Measurements from ENCODE around the gene DNM2.

Gene DNM2

GRCh38 chr19:10774893-10775292 lies 57.0 kb downstream of the DNM2 start:
- Histone ChIP-seq H3K27ac (no peak overlapping the region), H3K9me3 (no peaks in the 10 kb centered on the region), H3K4me3 (no peak overlapping the region), H3K36me3 (peaks cover 52 to 76% (median 57%) of the 10 kb centered on the region in 3 donors), H3K27me3 (no peaks in the 10 kb centered on the region), H3K4me1 (peaks cover 0 to 3% (median 1%) of the 10 kb centered on the region in 4 donors)
- DNase-seq: no peak
- intact Hi-C loops (cut with DNase I; ENCODE audit: low total_unique reads): no loop called here
- TF ChIP-seq CTCF (IDR thresholded peaks at IDR 0.05): no peak

GRCh38 chr19:10776900-10777650 lies 59.2 kb downstream of the DNM2 start:
- TF ChIP-seq CTCF (IDR thresholded peaks at IDR 0.05): no peak
- Histone ChIP-seq H3K36me3 (peaks cover 72 to 98% (median 76%) of the 10 kb centered on the region in 3 donors), H3K4me3 (no peak overlapping the region), H3K27me3 (no peaks in the 10 kb centered on the region), H3K9me3 (no peaks in the 10 kb centered on the region), H3K27ac (no peak overlapping the region), H3K4me1 (no peaks in the 10 kb centered on the region)
- intact Hi-C loops (cut with DNase I; ENCODE audit: low total_unique reads): no loop called here
- DNase-seq: no peak

- DNase-seq: peak; percentile 75 to 77
- TF ChIP-seq CTCF (IDR thresholded peaks at IDR 0.05): no peak
- intact Hi-C loops (cut with DNase I; ENCODE audit: low total_unique reads): no loop called here
- no peaks in the 10 kb centered on the region for H3K9me3 ChIP-seq
- no peak overlapping the region for H3K4me3 ChIP-seq
- H3K36me3 ChIP-seq: peaks cover 73 to 99% (median 82%) of the 10 kb centered on the region in 3 donors
- no peaks in the 10 kb centered on the region for H3K27me3 ChIP-seq
- H3K27ac ChIP-seq: no peak overlapping the region
- no peaks in the 10 kb centered on the region for H3K4me1 ChIP-seq
Observed at GRCh38 chr19:10780368-10780767, 62.5 kb downstream of the DNM2 start.

GRCh38 chr19:10782795-10783194 lies 64.9 kb downstream of the DNM2 start:
- intact Hi-C loops (cut with DNase I; ENCODE audit: low total_unique reads): no loop called here
- no peaks in the 10 kb centered on the region for H3K9me3 ChIP-seq
- no peaks in the 10 kb centered on the region for H3K27me3 ChIP-seq
- peaks cover 75 to 99% (median 82%) of the 10 kb centered on the region in 3 donors for H3K36me3 ChIP-seq
- no peak overlapping the region for H3K27ac ChIP-seq
- no peaks in the 10 kb centered on the region for H3K4me1 ChIP-seq
- TF ChIP-seq CTCF (IDR thresholded peaks at IDR 0.05): no peak
- DNase-seq: peak in 1 of 2 donors; percentile 38
- no peak overlapping the region for H3K4me3 ChIP-seq

- H3K4me1 ChIP-seq: no peaks in the 10 kb centered on the region
- no peak overlapping the region for H3K27ac ChIP-seq
- peaks cover 89 to 100% (median 90%) of the 10 kb centered on the region in 3 donors for H3K36me3 ChIP-seq
- DNase-seq: peak; percentile 54 to 72
- H3K27me3 ChIP-seq: no peaks in the 10 kb centered on the region
- H3K9me3 ChIP-seq: no peaks in the 10 kb centered on the region
- TF ChIP-seq CTCF (IDR thresholded peaks at IDR 0.05): no peak
- no peak overlapping the region for H3K4me3 ChIP-seq
- intact Hi-C loops (cut with DNase I; ENCODE audit: low total_unique reads): no loop called here
Observed at GRCh38 chr19:10784257-10784656, 66.4 kb downstream of the DNM2 start.

All from tibial artery (tissue), 4 donors.